ENCODE results near the gene STON2.

Gene STON2

DNA sequence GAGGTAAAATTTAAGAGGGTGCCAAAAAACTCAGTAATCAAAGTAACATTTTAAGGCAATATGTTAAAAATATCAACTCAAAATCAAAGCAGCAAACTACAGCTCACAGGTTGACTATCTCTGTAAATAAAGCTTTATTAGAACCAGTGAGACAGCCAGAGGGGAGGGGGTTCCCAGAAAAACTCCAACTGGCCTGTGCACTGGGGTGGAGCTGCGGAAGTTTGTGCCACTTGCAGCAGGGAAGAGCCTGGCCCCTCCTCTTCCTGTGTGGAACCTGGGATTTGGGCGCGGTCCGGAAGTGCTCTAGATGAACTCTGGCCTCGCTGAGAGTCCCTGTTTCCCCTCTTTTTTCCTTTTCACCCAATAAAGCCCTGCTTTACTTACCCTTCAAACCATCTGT is 8.1 kb downstream of the STON2 start:
- Histone ChIP-seq H3K4me3 (ENCODE audit: insufficient read length, low read depth) (no peak overlapping the region), H3K36me3 (ENCODE audit: insufficient read depth, insufficient read length, low read length) (peaks cover 11% of the 10 kb centered on the region), H3K27me3 (ENCODE audit: insufficient read depth, insufficient read length) (no peaks in the 10 kb centered on the region), H3K4me1 (ENCODE audit: insufficient read depth, insufficient read length) (no peaks in the 10 kb centered on the region), H3K9me3 (ENCODE audit: insufficient read depth, low read length) (peaks cover 19% of the 10 kb centered on the region; the same call in 1 of the 2 replicates), H3K9ac (ENCODE audit: insufficient read length, low read depth) (no peak overlapping the region)
- no peak for TF ChIP-seq YY1 (IDR thresholded peaks at IDR 0.05; ENCODE audit: insufficient read depth, insufficient read length)
- no peak for TF ChIP-seq ZNF274 (IDR thresholded peaks at IDR 0.05; ENCODE audit: low read depth, low read length)
- TF ChIP-seq SUZ12 (IDR thresholded peaks at IDR 0.05; ENCODE audit: extremely low read depth, insufficient read depth, insufficient read length): no peak
- DNase-seq (ENCODE audit: low read depth, low spot score): no peak

GRCh38 chr14:81390696-81391095 is 9.4 kb downstream of the STON2 start:
- TF ChIP-seq ZNF274 (IDR thresholded peaks at IDR 0.05; ENCODE audit: low read depth, low read length) (no peak), YY1 (IDR thresholded peaks at IDR 0.05; ENCODE audit: insufficient read depth, insufficient read length) (no peak), SUZ12 (IDR thresholded peaks at IDR 0.05; ENCODE audit: extremely low read depth, insufficient read depth, insufficient read length) (no peak)
- Histone ChIP-seq H3K9me3 (ENCODE audit: insufficient read depth, low read length) (peaks cover 14% of the 10 kb centered on the region; the same call in 1 of the 2 replicates), H3K9ac (ENCODE audit: insufficient read length, low read depth) (no peak overlapping the region), H3K4me1 (ENCODE audit: insufficient read depth, insufficient read length) (peaks cover 4% of the 10 kb centered on the region), H3K36me3 (ENCODE audit: insufficient read depth, insufficient read length, low read length) (peaks cover 8% of the 10 kb centered on the region), H3K4me3 (ENCODE audit: insufficient read length, low read depth) (no peak overlapping the region), H3K27me3 (ENCODE audit: insufficient read depth, insufficient read length) (no peaks in the 10 kb centered on the region)
- no peak for DNase-seq (ENCODE audit: low read depth, low spot score)

- H3K4me3 ChIP-seq (ENCODE audit: insufficient read length, low read depth): no peak overlapping the region
- no peak for DNase-seq (ENCODE audit: low read depth, low spot score)
- H3K4me1 ChIP-seq (ENCODE audit: insufficient read depth, insufficient read length): peaks cover 4% of the 10 kb centered on the region
- H3K9ac ChIP-seq (ENCODE audit: insufficient read length, low read depth): no peak overlapping the region
- H3K36me3 ChIP-seq (ENCODE audit: insufficient read depth, insufficient read length, low read length): peaks cover 2% of the 10 kb centered on the region
- H3K9me3 ChIP-seq (ENCODE audit: insufficient read depth, low read length): no peaks in the 10 kb centered on the region
- H3K27me3 ChIP-seq (ENCODE audit: insufficient read depth, insufficient read length): no peaks in the 10 kb centered on the region
- no peak for TF ChIP-seq SUZ12 (IDR thresholded peaks at IDR 0.05; ENCODE audit: extremely low read depth, insufficient read depth, insufficient read length)
- no peak for TF ChIP-seq ZNF274 (IDR thresholded peaks at IDR 0.05; ENCODE audit: low read depth, low read length)
- no peak for TF ChIP-seq YY1 (IDR thresholded peaks at IDR 0.05; ENCODE audit: insufficient read depth, insufficient read length)
These were observed 11.8 kb downstream of the STON2 start for GRCh38 chr14:81388336-81388735.

- H3K4me3 ChIP-seq (ENCODE audit: insufficient read length, low read depth): no peak overlapping the region
- H3K27me3 ChIP-seq (ENCODE audit: insufficient read depth, insufficient read length): no peaks in the 10 kb centered on the region
- H3K9ac ChIP-seq (ENCODE audit: insufficient read length, low read depth): no peak overlapping the region
- H3K9me3 ChIP-seq (ENCODE audit: insufficient read depth, low read length): no peaks in the 10 kb centered on the region
- H3K4me1 ChIP-seq (ENCODE audit: insufficient read depth, insufficient read length): peaks cover 4% of the 10 kb centered on the region
- H3K36me3 ChIP-seq (ENCODE audit: insufficient read depth, insufficient read length, low read length): no peaks in the 10 kb centered on the region
- DNase-seq (ENCODE audit: low read depth, low spot score): peak; percentile 23
- no peak for TF ChIP-seq YY1 (IDR thresholded peaks at IDR 0.05; ENCODE audit: insufficient read depth, insufficient read length)
- no peak for TF ChIP-seq ZNF274 (IDR thresholded peaks at IDR 0.05; ENCODE audit: low read depth, low read length)
- TF ChIP-seq SUZ12 (IDR thresholded peaks at IDR 0.05; ENCODE audit: extremely low read depth, insufficient read depth, insufficient read length): no peak
These were observed 13.8 kb downstream of the STON2 start for GRCh38 chr14:81386290-81386745.

GRCh38 chr14:81385886-81386285 is 14.2 kb downstream of the STON2 start:
- Histone ChIP-seq H3K36me3 (ENCODE audit: insufficient read depth, insufficient read length, low read length) (no peaks in the 10 kb centered on the region), H3K4me3 (ENCODE audit: insufficient read length, low read depth) (no peak overlapping the region), H3K27me3 (ENCODE audit: insufficient read depth, insufficient read length) (no peaks in the 10 kb centered on the region), H3K4me1 (ENCODE audit: insufficient read depth, insufficient read length) (peaks cover 4% of the 10 kb centered on the region), H3K9me3 (ENCODE audit: insufficient read depth, low read length) (no peaks in the 10 kb centered on the region), H3K9ac (ENCODE audit: insufficient read length, low read depth) (no peak overlapping the region)
- TF ChIP-seq SUZ12 (IDR thresholded peaks at IDR 0.05; ENCODE audit: extremely low read depth, insufficient read depth, insufficient read length): no peak
- no peak for TF ChIP-seq YY1 (IDR thresholded peaks at IDR 0.05; ENCODE audit: insufficient read depth, insufficient read length)
- TF ChIP-seq ZNF274 (IDR thresholded peaks at IDR 0.05; ENCODE audit: low read depth, low read length): no peak
- DNase-seq (ENCODE audit: low read depth, low spot score): no peak

GRCh38 chr14:81385419-81385818 is 14.7 kb downstream of the STON2 start:
- Histone ChIP-seq H3K27me3 (ENCODE audit: insufficient read depth, insufficient read length) (no peaks in the 10 kb centered on the region), H3K9ac (ENCODE audit: insufficient read length, low read depth) (no peak overlapping the region), H3K4me3 (ENCODE audit: insufficient read length, low read depth) (no peak overlapping the region), H3K36me3 (ENCODE audit: insufficient read depth, insufficient read length, low read length) (no peaks in the 10 kb centered on the region), H3K4me1 (ENCODE audit: insufficient read depth, insufficient read length) (peaks cover 4% of the 10 kb centered on the region), H3K9me3 (ENCODE audit: insufficient read depth, low read length) (peaks cover 4% of the 10 kb centered on the region; the same call in 1 of the 2 replicates)
- TF ChIP-seq SUZ12 (IDR thresholded peaks at IDR 0.05; ENCODE audit: extremely low read depth, insufficient read depth, insufficient read length) (no peak), ZNF274 (IDR thresholded peaks at IDR 0.05; ENCODE audit: low read depth, low read length) (no peak), YY1 (IDR thresholded peaks at IDR 0.05; ENCODE audit: insufficient read depth, insufficient read length) (no peak)
- DNase-seq (ENCODE audit: low read depth, low spot score): no peak

- Histone ChIP-seq H3K27me3 (ENCODE audit: insufficient read depth, insufficient read length) (no peaks in the 10 kb centered on the region), H3K9ac (ENCODE audit: insufficient read length, low read depth) (no peak overlapping the region), H3K36me3 (ENCODE audit: insufficient read depth, insufficient read length, low read length) (no peaks in the 10 kb centered on the region), H3K4me3 (ENCODE audit: insufficient read length, low read depth) (no peak overlapping the region), H3K4me1 (ENCODE audit: insufficient read depth, insufficient read length) (peaks cover 4% of the 10 kb centered on the region), H3K9me3 (ENCODE audit: insufficient read depth, low read length) (peaks cover 8% of the 10 kb centered on the region; the same call in 1 of the 2 replicates)
- TF ChIP-seq SUZ12 (IDR thresholded peaks at IDR 0.05; ENCODE audit: extremely low read depth, insufficient read depth, insufficient read length): no peak
- TF ChIP-seq ZNF274 (IDR thresholded peaks at IDR 0.05; ENCODE audit: low read depth, low read length): no peak
- TF ChIP-seq YY1 (IDR thresholded peaks at IDR 0.05; ENCODE audit: insufficient read depth, insufficient read length): no peak
- no peak for DNase-seq (ENCODE audit: low read depth, low spot score)
These were observed 15.2 kb downstream of the STON2 start for GRCh38 chr14:81384900-81385299.

Data from NT2/D1 (cell line).